Epithelial cell of esophagus (primary cell): ENCODE measurements around the gene RGS19.

Experiments used
- DNase-seq: peaks from one replicate; pipeline ENCODE4 v3.0.0; 2010; ENCODE audit warnings: low read depth
- H3K4me3 ChIP-seq: 2 replicates; pipeline ENCODE4 v1.5.1; 2011; ENCODE audit warnings: mild to moderate bottlenecking, low read length, control low read depth
- TF ChIP-seq, protein P1 (sequence below): IDR thresholded peaks from 2 replicates; pipeline ENCODE4 v1.5.1; 2011; ENCODE audit warnings: low read depth, mild to moderate bottlenecking, low read length, control low read depth, inconsistent platforms; ENCODE audit not compliant: insufficient read depth; ENCODE audit errors: missing control alignments

Gene RGS19

DNA sequence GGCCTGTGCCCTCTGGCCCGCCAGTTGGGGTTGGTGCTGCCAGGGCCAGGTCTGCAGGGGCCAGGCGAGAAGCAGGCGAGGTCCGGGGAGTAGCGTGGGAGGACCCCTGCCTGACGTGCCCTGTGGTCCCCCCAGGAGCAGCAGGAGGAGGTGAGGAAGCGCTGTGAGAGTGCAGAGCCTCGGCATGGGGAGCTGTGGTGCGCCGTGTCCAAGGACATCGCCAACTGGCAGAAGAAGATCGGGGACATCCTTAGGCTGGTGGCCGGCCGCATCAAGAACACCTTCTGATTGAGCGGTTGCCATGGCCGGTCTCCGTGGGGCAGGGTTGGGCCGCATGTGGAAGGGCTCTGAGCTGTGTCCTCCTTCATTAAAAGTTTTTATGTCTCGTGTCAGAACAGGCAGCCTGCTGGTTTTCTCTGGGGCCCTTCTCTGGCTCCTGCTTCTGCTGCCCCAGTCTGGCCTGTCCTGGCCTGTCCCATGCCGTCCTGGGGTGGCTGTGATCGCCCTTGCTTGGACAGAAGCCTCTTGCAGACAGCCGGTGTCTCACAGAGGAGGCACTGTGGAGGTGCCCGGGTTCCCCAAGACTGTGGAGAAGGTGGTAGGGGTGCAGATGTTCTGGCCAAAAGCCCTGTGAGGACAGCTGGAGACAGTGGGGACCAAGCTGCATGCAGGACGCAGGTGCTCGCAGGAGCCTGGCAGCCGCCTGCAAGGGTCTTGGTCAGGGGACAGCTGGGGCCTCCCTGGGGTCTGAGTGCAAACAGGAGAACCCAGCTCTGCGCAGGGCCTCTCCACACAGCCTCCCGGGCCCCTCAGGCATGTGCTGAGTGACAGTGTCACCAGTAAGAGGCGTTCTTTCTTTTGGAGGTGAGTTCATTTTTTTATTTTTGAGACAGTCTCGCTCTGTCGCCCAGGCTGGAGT is 46.4 kb downstream of the RGS19 start:
- TF ChIP-seq, protein P1, sequence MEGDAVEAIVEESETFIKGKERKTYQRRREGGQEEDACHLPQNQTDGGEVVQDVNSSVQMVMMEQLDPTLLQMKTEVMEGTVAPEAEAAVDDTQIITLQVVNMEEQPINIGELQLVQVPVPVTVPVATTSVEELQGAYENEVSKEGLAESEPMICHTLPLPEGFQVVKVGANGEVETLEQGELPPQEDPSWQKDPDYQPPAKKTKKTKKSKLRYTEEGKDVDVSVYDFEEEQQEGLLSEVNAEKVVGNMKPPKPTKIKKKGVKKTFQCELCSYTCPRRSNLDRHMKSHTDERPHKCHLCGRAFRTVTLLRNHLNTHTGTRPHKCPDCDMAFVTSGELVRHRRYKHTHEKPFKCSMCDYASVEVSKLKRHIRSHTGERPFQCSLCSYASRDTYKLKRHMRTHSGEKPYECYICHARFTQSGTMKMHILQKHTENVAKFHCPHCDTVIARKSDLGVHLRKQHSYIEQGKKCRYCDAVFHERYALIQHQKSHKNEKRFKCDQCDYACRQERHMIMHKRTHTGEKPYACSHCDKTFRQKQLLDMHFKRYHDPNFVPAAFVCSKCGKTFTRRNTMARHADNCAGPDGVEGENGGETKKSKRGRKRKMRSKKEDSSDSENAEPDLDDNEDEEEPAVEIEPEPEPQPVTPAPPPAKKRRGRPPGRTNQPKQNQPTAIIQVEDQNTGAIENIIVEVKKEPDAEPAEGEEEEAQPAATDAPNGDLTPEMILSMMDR: no peak
- no peak for DNase-seq

DNA sequence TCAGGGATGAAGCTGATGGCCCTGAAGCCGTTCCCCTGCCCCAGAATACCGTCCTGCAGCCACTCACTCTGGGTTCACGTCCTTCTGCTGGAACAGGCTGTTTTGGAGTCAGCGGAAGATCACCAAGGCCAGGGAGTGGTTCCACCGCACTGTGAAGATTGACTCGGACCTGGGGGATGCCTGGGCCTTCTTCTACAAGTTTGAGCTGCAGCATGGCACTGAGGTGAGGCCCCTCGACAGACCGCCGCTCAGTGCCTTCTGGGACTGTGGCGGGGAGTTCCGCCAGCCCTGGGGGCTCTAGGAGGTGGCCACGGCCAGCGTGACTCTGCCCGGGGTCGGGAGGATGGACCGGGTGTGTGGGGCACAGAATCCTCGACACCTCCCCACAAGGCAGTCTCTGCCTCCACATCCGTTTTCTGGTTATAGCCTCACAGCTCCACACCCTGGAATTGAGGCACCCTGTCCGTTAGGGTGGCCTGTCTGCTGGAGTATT is 47.5 kb downstream of the RGS19 start:
- H3K4me3 ChIP-seq: no peak overlapping the region
- DNase-seq: no peak
- TF ChIP-seq, protein P1: no peak

More for the DNA sequence above, 46.4 kb downstream of the RGS19 start:
- no peak overlapping the region for H3K4me3 ChIP-seq

DNA sequence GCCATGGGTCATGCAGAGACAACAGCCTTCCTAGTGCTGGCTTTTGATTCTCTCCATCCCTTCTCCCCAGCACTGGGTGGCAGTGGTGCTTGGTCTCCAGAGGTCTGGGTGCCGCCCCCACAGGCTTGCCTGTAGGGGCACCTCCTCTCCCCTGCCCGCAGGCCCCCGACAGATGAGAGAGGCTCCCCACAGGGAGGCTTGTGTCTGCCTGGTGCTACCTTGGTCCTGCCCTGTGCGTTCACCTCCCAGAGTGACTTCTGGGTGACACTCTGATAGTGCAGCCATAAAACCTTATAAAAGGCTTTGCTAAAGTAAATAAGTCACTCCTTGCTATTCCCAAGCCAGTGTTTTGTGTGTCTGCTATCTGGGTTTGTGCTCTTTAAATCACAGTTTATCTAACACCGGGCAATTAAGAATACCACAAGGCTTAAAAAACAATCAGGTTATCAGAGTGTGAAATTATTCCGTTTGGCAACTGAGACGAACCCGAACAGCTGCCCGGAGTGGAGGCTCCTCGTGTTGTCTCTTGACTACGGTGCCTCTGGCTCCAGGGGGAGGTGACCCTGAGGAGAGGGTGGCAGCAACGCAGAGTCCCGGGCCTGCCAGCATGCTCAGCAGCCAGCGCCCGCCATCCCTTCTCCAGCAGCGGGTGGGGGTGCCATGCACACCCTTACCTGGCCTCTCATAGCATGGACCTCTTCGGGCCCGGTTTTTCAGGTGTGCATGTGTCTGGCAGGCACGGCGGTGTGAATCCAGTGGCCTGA is 48.8 kb downstream of the RGS19 start:
- TF ChIP-seq, protein P1: no peak
- no peak for DNase-seq
- H3K4me3 ChIP-seq: no peak overlapping the region

DNA sequence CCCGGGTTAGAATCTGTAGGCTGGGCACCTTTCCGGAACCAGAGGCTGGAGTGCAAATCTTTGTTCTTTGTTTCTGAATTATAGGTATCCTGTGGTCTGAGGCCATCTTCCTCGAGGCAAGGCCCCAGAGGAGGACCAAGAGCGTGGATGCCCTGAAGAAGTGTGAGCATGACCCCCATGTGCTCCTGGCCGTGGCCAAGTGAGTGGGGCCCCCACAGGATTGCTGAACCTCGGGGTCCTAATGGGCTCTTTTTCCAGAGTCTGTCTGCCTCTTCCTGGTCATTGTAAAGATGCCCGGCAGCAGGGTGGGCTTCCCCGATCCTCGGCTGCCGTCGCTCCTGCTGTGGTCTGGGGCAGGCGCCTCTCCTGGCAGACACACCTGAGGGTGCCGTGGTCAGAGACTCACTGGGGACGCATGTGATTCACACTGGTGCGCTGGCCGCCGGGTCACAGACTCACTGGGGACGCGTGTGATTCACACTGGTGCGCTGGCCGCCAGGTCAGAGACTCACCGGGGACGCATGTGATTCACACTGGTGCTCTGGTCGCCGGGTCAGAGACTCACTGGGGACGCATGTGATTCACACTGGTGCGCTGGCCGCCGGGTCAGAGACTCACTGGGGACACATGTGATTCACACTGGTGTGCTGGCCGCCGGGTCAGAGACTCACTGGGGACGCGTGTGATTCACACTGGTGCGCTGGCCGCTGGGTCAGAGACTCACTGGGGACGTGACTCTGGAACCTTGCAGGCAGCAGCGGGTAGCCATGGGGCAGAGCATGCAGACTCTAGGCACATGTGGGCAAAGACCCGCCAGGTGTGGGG is 49.8 kb downstream of the RGS19 start:
- H3K4me3 ChIP-seq: no peak overlapping the region
- TF ChIP-seq, protein P1: no peak
- no peak for DNase-seq

DNA sequence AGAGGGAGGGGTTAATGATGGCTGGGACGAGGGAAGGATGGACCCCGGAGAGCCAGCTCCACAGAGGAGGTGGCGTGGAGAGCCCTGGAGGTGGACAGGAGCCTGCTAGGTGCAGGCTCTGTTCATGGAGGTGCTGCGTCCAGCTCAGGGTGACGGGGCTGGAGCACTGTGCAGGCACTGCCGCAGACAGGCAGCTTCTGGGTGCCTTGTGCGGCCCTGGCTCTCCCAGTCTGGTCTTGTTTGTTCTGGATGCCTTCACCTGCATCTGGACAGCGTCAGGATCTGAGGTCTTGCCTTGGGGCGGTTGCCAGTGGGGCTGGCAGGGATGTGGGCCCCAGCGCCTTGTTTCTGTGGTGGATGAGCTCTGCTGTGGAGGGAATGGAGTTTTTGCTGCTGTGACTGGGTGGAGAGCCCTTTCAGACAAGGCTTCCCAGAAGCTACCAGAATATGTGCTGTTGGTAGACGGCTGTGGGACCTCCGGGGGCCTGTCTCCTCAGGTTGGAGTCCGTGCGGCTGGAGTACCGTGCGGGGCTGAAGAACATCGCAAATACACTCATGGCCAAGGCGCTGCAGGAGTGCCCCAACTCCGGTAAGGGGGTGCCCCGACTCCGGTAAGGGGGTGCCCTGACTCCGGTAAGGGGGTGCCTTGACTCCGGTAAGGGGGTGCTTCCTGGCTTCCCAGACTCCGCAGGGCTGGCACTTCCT is 51.2 kb downstream of the RGS19 start:
- DNase-seq: no peak
- no peak overlapping the region for H3K4me3 ChIP-seq
- TF ChIP-seq, protein P1: no peak
